GM19452 (cell line): ENCODE measurements around the gene TEAD3.

ENCODE experiments used
- ATAC-seq: cut with Tn5 transposase; IDR thresholded peaks from one replicate; pipeline ENCODE4 v1.9.1; 2021; ENCODE audit not compliant: unreplicated experiment

The TEAD3 gene

GRCh38 chr6:35427435-35427834 is 69.4 kb downstream of the TEAD3 start:
- ATAC-seq, result no peak

DNA sequence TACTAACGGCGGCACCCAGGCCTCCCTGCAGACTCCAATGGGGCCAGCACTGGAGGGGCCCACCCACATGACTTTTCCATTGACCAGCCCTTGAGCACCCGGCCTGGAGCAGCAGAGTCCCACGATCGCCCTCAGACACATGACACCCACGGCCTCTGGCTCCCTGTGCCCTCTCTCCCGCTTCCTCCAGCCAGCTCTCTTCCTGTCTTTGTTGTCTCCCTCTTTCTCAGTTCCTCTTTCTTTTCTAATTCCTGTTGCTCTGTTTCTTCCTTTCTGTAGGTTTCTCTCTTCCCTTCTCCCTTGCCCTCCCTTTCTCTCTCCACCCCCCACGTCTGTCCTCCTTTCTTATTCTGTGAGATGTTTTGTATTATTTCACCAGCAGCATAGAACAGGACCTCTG is 70.8 kb downstream of the TEAD3 start:
- ATAC-seq, result no peak

GRCh38 chr6:35425284-35425683 is 71.6 kb downstream of the TEAD3 start:
- ATAC-seq, result no peak
